Stimulated activated naive CD4-positive, alpha-beta T cell (primary cell): Measurements from ENCODE around the gene BLOC1S4.
"Not testable (repeated sequence)": the region's sequence is repeated elsewhere in the genome, so short reads cannot be mapped to it uniquely, and the experiment has no call there.

Source experiments
- DNase-seq, 6 experiments: peaks; one replicate each; lab custom pipeline; 2025; lab: John Stamatoyannopoulos, UW

BLOC1S4 gene

GRCh38 chr4:6742507-6742906 lies 26.5 kb downstream of the BLOC1S4 start:
- no peak for DNase-seq

DNA sequence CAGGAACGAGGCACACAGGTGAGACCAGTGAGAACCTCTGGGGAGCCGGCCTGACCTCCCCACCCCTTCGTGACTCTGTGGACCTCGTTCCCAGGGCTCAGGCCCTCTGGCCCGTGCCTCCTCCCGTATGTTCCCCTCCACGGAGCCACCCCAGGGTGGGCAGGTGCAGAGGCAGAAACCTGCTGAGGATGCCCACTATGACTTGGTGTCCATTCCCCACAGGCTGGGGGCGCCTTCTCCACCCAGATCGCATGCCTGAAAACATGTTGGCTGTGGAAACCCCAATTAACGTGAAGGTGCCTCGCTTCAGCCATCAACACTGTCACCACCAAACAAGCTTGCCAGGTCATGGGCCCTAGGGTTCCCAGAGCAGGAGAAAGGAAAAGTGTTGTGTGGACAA lies 27.0 kb downstream of the BLOC1S4 start:
- DNase-seq = no peak

GRCh38 chr4:6746721-6747293 lies 30.8 kb downstream of the BLOC1S4 start:
- no peak for DNase-seq

- DNase-seq = no peak
Measured at GRCh38 chr4:6747294-6748051, 31.5 kb downstream of the BLOC1S4 start.

- DNase-seq = no peak
Measured at GRCh38 chr4:6748286-6748685, 32.3 kb downstream of the BLOC1S4 start.

- DNase-seq = no peak
Measured at GRCh38 chr4:6749340-6750171, 33.6 kb downstream of the BLOC1S4 start.

DNA sequence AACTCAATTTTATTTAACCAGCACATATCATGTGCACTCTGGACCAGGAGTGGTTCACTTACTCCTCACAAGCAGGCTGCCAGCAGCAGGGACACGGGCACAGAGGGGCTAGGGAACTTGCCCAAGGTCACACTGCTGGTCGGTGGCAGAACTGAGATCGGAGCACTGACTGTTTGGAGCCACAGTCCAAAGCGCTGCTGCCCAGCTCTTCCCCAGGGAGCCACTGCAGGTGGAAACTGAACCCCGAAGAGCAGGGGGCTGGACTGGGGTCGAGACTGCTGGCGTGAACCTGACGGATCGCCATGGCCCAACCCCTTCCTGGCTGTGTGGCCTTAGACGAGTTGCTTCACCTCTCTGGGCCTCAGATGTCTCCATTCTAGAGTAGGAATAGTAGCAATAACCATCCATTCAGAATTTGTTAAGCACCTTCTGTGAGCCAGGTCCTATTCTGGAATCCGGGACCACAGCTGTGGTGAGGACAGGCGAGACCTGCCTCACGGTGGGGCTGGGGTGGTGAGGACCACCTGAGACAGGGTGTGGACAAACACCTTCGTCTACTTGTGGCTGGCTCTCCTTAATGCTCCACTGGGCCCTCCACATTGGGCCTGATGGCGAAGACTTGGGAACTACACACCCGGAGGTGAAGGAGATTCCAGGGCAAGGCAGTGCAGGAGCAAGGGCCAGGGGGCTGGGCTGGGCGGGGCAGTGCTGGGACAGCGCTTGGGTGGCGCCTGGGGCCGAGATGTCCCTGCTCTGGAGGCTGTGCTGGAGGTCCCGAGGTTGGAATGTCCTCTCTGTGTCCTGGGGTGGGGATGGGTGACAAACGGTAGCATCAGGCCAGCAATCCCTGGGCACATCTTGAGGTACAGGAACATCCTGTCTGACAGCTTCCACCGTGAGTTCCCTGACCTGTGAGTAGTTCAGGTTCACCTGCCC lies 34.6 kb downstream of the BLOC1S4 start:
- no peak for DNase-seq

GRCh38 chr4:6751611-6752485 lies 35.9 kb downstream of the BLOC1S4 start:
- DNase-seq = no peak

DNA sequence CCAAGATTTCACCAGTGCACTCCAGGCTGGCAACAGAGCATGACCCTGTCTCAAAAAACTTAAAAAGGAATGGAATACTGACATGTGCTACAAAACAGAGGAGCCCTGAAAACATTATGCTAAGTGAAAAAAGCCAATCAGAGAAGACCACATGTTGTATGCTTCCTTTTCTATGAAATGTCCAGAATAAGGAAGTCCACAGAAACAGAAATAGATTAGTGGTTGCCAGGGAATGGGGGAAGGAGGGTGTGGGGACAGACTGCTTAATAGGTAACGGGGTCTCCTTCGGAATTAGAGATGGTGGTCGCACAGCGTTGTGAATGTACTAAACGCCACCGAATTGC lies 36.5 kb downstream of the BLOC1S4 start:
- DNase-seq = no peak

- DNase-seq = no peak
Measured at GRCh38 chr4:6753103-6753560, 37.2 kb downstream of the BLOC1S4 start.

DNA sequence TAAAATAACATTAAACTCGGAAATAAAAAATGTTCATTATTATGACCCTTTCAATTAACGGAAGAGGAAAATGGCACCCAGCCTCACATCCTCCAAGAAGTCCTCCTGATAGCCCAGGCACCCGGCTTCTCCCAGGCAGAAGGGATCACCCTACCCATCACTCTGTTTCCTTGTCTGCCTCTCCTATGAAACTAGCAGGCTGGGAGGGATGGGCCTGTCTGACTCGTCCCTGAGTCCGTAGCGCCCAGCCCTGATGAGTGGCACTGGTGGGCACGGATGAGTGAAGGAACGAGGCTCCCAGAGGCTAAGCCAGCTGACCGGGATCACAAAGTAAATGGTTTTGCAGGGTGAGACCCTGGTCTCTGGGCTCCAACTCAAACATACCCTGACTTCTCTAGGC lies 37.9 kb downstream of the BLOC1S4 start:
- no peak for DNase-seq

DNA sequence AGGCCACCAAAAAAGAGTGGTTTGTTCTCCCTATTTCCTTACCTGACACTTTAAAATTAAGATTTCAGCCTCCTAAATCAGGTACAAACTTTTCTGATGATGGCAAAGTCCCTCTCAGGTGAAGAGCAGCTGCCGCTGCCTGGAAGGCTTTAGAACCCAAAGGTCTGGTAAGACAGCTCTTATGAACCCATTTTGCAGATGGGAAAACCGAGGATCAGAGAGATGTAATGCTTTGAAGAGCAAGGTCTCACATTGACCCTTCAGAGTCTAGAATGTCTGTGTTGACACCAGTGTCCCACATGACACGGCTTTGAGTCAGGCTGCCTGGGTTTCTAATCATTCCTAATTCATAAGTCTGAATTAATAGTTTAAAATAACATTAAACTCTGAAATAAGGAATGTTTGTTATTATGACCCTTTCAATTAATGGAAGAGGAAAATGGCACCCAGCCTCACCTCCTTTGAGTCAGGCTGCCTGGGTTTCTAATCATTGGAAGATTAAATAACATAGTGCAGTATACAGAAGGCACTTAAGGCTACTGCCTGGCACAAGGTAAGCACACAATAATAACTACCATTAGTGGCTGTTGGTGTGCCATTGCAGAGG lies 38.6 kb downstream of the BLOC1S4 start:
- no peak for DNase-seq

- no peak for DNase-seq
Measured at GRCh38 chr4:6755088-6755753, 39.2 kb downstream of the BLOC1S4 start.

GRCh38 chr4:6756345-6756744 lies 40.4 kb downstream of the BLOC1S4 start:
- not testable (repeated sequence) for DNase-seq

- no peak for DNase-seq
Measured at GRCh38 chr4:6758728-6759127, 42.8 kb downstream of the BLOC1S4 start.

GRCh38 chr4:6760865-6761264 lies 44.9 kb downstream of the BLOC1S4 start:
- DNase-seq = no peak

DNA sequence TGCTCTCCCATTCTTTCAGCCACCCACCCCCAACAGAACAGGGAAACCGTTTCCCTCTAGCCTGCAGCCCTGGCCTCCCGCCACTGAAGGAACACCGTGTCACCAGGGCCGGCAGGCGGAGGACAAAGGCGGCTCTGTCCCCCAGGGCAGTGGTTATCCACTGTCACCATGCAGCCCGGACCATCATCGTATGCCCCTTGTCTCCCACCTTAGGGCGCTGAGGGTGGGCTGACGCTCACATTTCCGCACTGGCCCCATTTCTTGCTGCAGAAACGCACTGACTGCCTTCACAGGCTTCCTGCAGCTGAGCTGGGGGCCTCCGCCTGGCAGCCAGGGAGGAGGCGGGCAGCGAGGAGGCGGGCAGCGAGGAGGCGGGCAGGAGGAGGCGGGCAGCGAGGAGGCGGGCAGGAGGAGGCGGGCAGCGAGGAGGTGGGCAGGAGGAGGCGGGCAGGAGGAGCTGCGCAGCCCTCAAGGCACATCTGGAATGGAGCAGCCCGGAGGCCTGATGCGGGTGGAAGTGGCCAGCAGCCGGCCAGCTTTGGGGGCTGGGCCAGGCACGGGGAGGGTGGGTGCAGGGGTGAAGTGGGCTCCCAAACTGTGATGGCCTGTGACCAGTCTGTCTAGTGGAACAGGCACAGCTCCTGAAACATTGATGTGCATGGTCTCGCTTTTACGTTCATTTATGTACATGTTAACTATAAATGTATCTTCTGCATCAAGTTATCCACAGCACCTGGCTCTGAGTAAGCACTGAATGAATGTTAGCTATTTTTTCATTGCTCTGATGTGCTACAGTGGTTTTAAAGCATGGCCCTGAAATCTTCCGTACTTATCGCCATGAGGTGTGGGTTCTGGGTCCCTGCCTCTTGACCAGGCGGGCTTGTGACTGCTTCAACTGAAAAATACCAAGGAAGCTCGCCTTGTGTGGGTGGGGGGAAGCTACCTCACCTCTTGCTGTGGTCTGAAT lies 46.0 kb downstream of the BLOC1S4 start:
- no peak for DNase-seq

GRCh38 chr4:6763330-6763851 lies 47.4 kb downstream of the BLOC1S4 start:
- DNase-seq = no peak
